GM12874 (cell line): ENCODE data around the gene PFKM.
A peak's percentile ranks its signal among the peaks of the same experiment; 100 is the strongest.

Experiments
- CTCF ChIP-seq: IDR thresholded peaks from 2 replicates; pipeline ENCODE4 v1.5.1; 2011; ENCODE audit warnings: low read depth, mild to moderate bottlenecking, control low read depth, low read length, moderate library complexity; ENCODE audit not compliant: insufficient read depth

The PFKM gene

GRCh38 chr12:48164451-48164850 lies 45.3 kb downstream of the PFKM start:
- no peak for TF ChIP-seq CTCF

- TF ChIP-seq CTCF: peak; percentile 83
Measured at GRCh38 chr12:48165089-48165981, 46.2 kb downstream of the PFKM start.

GRCh38 chr12:48169011-48169410 lies 49.8 kb downstream of the PFKM start:
- no peak for TF ChIP-seq CTCF

GRCh38 chr12:48175613-48176416 lies 56.7 kb downstream of the PFKM start:
- TF ChIP-seq CTCF: no peak

GRCh38 chr12:48176417-48176751 lies 57.2 kb downstream of the PFKM start:
- TF ChIP-seq CTCF: no peak

- no peak for TF ChIP-seq CTCF
Measured at GRCh38 chr12:48177982-48178381, 58.8 kb downstream of the PFKM start.

GRCh38 chr12:48179466-48179865 lies 60.3 kb downstream of the PFKM start:
- no peak for TF ChIP-seq CTCF
